Inflammatory macrophage (primary cell): ENCODE data around the gene ROBO2.

Source experiments
- DNase-seq, 2 donors: peaks; one replicate each; pipeline ENCODE4 v3.0.0-alpha.2; 2020 to 2022
- total RNA-seq, 18 experiments: gene quantifications; one replicate each; lab custom pipeline; 2026; ENCODE audit warnings: mixed read lengths in 6 of 18, inconsistent platforms in 2 of 18; lab: John Stamatoyannopoulos, UW

Gene ROBO2, protein sequence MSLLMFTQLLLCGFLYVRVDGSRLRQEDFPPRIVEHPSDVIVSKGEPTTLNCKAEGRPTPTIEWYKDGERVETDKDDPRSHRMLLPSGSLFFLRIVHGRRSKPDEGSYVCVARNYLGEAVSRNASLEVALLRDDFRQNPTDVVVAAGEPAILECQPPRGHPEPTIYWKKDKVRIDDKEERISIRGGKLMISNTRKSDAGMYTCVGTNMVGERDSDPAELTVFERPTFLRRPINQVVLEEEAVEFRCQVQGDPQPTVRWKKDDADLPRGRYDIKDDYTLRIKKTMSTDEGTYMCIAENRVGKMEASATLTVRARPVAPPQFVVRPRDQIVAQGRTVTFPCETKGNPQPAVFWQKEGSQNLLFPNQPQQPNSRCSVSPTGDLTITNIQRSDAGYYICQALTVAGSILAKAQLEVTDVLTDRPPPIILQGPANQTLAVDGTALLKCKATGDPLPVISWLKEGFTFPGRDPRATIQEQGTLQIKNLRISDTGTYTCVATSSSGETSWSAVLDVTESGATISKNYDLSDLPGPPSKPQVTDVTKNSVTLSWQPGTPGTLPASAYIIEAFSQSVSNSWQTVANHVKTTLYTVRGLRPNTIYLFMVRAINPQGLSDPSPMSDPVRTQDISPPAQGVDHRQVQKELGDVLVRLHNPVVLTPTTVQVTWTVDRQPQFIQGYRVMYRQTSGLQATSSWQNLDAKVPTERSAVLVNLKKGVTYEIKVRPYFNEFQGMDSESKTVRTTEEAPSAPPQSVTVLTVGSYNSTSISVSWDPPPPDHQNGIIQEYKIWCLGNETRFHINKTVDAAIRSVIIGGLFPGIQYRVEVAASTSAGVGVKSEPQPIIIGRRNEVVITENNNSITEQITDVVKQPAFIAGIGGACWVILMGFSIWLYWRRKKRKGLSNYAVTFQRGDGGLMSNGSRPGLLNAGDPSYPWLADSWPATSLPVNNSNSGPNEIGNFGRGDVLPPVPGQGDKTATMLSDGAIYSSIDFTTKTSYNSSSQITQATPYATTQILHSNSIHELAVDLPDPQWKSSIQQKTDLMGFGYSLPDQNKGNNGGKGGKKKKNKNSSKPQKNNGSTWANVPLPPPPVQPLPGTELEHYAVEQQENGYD (N-terminal part only)
- total RNA-seq, result 0 to 0.28 (median 0.06) reads per million in 18 experiments

DNA sequence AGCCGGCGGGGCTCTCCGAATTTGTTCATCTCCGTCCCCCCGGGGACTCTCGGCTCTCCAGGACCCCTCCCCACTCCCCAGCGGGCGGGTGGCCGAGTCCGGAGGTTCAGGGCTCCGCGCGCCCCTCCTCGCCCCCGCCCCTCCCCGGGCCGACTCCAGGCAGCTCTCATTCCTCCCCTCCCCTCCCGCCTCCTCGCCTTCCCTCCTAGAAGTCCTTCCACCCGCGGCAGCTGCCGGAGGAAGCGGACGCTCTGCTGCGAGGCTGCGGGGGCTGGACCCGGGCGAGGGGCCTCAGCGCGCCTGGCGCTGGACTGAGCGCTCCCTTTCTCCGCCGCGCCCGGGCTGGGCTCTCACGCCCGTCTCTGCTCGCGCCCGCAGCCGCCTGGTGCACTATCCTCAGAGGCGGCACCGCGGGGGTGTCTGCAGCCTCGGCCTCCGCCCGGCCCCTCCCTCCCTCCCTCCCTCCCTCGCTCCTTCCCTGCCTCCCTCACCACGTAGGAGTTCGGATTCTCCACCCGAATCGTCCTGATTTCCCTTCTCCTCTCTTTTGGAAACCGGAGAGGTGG, at the start of gene ROBO2:
Gene ROBO2, plus strand, starts transcription at position 494 of the 566 bp plus-strand sequence. CDS start 687 bp downstream, outside the sequence.
- DNase-seq, result no peak

DNA sequence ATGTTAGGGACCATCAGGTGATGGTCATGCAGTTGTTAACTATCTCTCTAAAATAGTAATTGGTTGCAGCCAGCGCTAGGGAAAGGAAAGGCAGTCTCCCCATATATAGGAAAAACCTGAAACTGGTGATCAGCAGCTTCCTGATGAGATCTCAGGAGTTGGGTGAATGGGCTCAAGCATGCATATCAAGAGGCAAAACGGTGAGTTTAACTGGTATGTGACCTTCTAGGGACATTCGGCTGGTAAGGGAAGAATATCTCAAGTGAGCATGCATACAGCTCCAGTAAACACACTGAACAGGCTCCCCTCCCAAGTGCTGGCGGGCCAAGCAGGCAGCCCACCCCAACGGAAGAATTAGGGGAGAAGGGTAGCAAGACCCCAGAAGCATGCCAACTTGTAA, 49.3 kb upstream of the ROBO2 start:
- DNase-seq, result no peak

DNA sequence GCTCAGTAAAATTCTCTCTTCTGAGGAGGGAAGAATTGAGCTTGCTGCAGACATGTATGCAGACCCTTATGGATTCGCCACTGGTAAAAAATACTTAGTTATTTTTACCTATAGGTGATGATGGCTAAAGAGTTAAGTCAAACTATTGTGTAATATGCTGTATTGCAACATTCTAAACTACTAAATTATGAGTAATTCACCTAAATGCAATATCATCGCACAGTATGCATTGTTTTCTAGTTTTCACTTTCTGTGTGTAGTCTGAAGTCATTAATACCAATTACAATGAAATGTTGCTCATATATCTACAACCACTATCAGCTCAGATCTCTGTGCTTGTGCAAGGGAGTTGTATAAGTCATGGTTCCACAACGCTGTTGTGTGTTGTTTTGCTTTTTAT, 48.7 kb upstream of the ROBO2 start:
- no peak for DNase-seq

DNA sequence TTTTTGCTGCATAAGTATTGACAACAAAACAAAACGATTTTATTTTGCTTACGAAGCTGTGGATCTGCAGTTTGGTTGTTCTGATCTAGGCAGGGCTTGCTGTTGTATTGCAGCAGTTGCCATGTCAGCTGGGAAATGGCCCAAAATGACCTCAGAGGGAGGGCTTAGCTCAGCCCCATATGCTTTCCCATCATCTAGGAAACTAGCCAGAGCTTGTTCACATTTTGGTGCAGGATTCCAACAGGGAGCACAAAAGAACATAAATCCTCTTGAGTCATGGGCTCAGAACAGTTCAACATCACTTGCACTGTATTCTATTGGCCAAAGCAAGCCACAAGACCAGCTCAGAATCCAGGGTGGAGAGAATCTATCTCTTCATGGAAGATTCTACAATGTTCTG, 42.2 kb upstream of the ROBO2 start:
- DNase-seq, result no peak

DNA sequence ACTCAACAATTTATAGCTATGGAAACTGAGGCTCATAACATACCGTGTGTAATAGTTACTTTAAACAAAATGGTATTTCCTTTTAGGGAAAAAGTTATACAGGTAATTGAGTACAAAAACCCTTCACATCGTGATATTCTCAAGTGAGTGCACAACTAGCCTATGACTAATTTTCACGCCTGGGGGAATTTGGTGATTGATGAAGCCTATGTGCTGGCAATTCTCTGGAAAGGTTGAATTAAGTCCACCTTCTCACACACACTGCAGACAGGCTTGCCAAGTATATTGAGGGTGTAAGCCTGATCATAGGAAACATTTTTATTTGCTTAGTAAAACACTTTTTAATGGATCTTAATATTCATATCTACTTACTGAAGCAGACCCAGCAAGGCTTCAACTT, 41.3 kb upstream of the ROBO2 start:
- DNase-seq, result no peak

DNA sequence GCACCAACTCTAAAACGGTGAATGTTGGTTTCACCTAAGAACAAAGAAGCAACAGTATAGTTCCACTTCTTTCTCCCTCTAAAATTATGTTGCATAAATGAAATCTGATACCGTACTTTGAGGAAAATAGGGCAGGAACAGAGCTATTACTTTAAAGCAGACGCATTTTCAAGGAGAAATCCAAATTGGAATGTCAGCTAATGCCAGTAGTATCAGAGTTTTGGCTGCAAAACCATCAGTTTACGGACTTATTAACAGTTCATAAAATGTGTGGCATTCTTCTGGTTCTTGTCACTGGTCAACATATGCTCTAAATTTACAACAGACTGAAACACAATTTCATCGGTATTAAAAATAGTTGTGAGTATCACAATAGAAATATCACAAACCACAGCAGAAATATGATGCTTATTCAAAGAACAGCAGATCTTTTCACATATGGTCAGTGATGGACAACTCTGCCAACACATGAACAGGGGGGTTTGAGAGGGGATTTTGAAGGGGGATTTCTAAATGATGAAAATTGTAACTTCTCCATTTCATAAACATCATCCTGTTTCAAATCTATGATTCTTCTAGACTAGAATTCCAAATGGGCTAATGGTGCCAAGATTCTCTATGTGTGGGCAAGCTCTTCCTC, 38.7 kb upstream of the ROBO2 start:
- DNase-seq, result no peak

DNA sequence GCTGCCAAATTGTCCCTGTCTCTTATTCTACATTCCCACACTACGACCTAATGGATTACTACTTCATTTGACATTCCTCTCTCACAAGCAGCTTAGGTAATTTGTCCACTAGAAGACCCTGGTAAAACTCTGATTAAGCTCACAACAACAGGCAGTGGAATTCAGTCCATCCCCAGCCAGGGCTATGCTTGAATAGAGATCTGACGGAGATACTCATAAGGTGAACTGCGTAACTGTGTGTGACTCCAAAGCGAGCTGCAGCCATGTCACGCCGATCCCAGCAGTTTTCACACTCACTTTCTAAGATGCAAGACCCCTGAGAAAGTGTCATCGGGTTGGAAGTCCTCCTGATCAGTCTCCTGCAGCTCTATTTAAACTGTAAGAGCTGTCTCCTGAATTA, 25.7 kb upstream of the ROBO2 start:
- no peak for DNase-seq

DNA sequence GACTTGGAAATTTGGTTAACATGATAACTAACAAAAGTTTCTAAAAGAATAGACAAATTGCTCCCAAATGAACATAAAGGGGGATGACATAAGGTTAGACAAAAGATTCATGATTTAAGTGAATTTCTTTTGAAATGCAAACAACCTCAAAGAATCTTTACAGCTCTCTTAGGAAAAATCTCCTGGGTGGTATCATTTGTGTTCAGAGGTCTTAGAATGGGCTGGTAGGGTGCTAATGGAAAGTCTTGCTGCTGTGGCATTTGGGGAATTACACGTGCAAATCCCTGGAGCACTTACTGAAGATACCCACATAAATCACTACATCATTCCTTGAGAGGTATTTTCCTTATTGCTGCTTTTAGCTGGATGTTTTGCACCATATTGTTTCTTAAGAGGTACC, 14.4 kb upstream of the ROBO2 start:
- no peak for DNase-seq

DNA sequence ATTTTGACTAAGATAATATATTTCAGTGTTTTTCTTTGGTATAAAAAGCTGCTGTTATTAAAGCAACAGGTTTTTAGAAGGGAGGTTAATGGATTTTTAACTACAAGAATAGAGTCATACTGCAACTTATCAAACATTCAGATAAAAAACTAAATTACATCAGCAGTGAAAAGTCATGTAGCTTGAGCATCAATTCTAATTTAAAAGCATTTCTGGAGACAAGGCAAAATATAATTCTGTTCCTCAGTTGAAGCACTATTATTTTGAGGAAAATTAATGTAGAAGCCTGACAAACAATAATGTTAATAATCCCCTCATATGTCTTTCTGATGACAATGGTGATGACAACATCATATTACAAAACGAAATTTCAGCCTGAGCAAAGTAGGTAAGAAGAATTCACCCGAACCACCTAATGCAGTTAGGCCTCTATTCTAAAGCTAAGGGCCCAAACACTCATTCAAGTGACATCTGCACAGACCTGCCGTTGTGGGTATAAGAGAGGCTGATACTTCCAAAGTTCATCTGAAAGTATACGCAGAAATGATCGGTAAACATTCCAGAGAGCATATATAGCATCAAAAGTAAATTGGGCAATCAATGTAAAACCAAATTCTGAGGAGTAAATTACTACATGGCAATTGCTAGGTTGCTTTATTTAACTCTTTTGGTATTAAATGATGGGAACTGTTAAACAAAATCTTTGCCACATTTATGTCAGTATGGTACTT, 12.8 kb upstream of the ROBO2 start:
- DNase-seq, result no peak

DNA sequence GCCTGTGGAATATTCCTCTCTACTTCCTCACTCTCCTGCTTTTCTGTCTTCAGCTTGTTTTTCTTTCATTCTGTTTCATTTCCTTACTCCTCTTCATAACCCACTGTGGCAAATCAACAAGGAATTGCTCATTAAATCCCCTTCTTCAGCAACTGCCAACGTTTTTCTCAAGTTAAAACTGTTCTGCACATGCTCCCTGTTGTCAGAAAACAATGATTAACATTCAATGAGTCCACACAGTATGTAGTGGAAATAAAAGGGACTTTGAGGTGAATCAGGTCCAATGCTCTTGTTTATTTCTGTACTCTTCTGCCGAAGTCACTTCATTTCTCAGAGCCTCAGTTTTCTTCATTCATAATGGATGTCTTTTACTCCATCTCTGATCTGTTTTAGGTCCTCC, 11.9 kb upstream of the ROBO2 start:
- DNase-seq, result no peak

DNA sequence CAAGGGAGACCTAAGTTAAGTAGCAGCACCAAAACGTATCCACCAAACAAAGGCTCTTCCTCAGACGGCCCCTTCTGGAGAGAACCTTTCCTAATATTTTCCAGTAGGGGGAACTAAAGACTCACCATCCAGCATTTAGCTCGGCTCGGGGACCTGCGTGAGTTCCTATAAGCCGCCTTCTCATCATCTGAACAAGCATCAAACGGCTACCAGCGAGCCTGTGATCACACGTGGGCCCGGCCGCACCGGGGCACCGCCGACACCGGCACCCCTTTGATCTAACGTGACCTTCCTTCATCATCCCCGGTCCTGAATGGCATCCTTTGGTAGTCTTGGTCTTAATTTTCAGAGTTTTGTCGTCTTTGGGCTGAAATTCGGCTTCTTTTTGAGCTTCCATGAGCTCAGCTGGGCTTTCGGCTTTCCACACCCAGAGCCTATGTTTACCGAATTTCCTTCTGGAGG, 1.4 kb upstream of the ROBO2 start:
- peak; percentile 54 to 69 for DNase-seq

DNA sequence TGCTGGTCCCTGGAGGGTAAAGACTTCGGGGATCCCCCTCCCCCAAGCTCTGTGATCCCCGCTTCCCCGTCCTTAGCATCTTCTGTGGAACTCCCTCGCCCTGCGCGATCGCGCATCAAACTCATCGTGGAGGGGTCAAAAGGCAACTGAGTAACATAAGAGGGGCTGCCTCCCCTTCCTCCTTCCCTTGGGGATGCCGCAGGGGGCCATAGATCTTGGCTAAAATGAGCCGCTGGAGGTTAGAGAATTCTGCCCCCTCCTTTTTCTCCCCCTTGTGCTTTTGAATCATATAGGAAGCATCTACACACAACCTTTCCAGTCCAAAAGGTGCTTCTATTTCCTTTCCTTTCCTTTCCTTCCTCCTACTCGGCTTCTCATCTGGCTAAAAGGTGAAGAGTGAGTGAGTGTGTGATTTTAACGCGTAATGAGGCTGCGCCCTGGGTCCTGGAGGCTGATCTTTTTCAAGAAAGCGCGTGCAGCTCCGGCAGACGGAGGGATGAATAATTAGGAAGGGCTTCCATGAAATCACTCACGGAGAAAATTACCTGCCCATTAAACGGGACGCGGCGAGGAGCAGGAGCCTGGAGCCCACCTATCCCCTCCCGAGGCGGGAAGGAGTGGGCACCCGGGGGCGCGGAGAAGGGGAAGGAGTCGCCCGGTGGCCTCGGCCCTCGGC, 831 bp upstream of the ROBO2 start:
- DNase-seq, result no peak

DNA sequence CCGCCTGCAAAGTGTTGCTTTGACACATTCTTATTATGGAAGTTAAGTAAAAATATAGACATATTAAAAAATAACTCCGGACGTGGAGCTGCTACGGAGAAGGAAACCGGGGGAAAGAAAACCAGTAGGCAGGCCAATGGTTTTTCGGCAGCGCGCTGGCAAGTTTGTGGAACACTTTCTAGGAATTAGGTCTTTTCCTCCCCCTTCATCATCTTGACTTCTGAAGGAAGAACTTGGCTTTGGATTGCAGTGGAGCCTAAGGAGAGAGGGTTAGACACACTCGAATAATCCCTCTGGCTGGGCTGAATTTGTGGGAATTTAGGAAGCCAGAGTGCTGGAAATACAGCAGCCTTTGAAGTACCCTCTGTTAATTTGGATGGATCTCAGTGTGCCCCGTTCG, 317 bp downstream of the ROBO2 start:
- no peak for DNase-seq

DNA sequence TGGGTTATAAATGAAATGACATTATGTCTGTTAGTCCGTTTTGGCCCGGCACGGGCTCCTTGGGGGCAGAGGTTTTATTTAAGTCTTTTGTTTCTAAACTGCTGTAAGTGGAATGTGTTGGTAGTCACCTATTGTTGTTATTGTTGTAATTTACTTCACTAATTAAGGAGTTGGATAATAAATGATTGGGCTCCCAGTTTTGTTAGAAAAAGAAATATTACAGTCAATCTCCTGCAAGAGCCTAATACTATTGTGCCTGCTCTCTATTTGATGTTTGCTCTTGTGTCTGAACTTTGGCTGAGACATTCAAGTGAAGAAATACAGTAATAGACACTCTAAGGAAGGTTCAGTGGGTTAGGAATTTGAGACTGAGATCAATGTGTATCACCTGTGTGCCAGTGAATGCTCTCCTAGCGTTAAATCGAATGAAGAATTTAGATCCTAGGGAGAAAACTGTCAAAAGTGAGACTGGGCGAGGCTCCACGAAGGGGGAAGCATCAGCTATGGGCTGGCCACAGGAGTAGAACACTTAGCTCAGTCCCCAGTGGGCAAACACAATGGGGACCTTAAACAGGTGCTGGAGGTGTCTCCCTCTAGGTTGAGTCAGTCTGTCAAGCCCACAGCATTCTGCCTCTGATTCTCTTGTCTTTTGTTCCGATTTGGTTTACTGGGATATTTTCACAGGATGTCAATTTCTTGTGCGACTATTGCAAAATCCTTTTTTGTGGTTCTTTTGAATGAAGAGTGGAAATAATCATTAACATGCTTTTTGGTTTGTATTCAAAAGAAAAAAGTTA, 1.2 kb downstream of the ROBO2 start:
- no peak for DNase-seq

DNA sequence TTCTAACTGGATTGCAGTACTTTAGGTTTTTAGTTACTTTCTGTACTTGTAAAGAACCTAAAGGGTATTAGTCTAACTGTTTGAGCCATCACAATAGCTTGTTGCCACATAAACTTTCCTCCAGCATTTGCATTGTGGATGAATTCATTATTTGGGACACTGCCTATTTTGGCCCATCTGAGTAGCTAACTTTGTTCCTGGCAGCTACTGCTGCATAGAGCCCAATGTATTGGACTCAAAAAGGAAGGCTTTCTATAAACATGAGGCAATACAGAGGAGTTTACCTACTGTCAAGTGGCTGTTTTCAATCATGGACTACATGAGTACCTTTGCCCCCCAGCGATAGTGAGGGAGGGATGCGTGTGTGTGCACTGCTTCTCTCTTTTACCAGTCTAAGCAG, 1.9 kb downstream of the ROBO2 start:
- DNase-seq, result no peak

DNA sequence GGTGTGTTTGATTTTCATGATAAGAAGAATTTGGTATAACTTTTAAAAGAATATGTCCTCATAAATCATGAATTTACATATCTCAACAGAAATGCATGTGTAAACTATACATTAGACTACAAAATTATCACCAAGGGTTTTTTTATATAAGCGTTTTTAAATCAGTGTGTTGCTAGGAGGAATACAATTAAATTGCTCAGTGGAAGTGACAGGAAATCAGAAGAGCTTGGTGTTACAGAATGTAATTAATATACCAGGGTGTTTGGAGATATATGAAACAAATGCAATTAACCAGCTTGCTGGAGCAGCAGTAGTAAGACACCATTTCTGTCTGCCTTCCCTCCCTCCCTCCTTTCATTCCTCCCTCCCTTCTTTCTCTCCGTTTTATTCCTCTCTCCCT, 2.4 kb downstream of the ROBO2 start:
- DNase-seq, result no peak

DNA sequence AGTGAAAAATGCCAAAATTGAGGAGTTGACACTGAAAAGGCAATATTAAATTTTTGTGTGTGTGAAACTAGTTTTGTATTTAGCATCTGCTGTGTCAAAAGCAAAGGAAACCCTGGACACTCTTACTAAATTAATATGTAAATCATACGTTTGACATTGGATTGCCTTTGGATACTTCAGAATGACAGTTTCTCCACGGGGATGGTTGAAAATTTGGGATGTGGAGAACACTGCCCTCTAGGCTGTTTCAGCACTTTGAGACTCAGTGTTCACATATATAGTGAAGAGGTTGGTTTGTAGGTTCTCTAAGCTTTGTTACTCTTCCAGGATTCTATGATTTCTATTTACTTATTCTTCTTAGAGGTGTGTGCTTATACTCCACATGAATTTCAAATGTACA, 3.0 kb downstream of the ROBO2 start:
- no peak for DNase-seq

DNA sequence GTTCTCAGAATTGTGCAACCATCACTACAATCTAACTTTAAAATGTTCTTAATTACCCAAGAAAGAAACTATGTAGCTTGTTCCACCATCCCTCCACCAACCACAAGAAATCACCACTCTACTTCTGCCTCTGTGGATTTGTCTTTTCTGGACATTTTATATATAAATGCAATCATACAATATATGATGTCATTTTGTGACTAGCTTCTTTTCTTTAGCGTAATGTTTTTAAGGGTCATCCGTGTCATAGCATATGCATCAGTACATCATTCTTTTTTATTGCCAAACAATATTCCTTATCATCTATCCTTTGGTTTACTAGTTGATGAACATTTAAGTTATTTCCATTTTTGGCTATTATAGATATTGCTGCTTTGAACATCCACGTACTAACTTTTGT, 5.8 kb downstream of the ROBO2 start:
- no peak for DNase-seq

DNA sequence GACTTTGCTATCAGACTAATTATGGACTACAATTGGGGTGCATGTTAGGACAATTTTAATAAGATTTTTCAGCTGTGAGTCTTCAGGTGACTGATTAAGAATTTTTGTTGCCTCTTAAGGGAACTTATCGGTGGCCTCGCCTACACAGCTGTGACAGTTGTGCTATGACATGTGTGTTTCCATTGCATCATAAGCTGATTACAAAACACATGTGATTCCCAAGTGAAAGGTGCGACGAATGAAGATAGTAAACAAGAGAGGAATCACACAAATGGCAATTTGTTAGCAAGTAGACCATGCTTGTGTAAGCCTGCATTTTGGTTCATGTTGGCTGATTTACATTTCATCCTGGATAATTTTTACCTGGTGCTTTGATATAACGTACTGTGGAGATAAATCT, 8.3 kb downstream of the ROBO2 start:
- no peak for DNase-seq

DNA sequence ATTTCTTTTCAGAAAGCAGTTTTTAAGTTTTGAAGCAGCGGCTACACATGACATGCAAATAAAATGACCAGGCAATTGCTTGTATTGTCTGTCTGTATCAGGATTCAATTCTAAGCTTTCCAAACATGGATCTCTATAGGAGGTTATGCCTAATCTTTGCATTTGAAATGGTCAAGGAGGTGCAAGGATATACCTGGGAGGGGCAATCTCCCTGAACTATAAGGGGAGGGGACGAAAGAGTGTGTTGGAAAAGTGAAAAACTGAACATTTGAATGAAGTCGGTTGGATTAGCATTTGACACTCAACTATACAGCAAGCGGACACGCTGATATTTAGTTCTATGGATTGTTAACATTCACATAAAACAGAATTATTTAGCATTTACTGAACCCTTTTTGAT, 11.7 kb downstream of the ROBO2 start:
- no peak for DNase-seq
